ENCODE results near the gene COX20.
A peak's percentile ranks its signal among the peaks of the same experiment; 100 is the strongest.
"Not testable (repeated sequence)": the region's sequence is repeated elsewhere in the genome, so short reads cannot be mapped to it uniquely, and the experiment has no call there.

COX20 gene, protein sequence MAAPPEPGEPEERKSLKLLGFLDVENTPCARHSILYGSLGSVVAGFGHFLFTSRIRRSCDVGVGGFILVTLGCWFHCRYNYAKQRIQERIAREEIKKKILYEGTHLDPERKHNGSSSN

DNA sequence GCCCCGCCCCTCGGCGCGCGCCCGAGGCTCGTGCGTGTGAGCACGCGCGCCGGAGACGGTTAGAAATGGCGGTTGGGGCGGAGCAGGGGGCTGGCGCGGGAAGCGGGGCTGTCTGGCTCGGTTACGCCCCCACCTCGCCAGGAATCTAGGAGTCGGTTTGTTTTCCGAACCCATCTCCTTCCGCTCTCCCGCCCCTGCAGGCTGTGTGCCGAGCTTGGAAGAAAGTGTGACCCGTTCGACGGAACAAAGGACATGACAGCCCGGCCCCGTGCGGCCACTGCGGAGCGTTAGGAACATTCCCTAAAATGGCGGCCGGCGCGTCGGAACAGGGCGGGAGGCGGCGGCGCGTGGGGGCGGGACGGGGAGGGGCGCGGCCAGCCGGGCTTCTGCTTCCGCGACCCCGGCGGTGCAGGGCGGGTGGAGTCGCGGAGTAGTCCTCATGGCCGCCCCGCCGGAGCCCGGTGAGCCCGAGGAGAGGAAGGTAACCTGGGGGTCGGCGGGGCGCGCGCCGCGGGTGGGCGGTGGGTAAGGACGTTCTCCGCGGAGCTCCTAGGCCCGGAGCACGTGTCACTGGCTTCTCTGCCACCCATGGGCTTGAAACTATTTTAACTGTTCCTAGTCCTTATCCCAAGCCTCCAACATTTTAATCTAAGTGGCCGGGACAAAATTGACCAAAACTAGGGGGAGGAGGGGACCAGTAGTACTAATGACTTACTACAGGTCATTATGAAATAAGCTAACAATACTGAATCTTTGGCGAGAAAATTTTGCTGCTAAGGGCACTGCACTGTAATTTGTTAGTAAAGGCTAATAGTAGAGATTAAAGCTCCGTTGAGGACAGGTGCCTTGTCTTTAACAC lies at the start of gene COX20:
COX20 (plus strand) TSS at position 383 of the 859 bp plus-strand sequence; CDS start at position 440, 57 bp downstream.
- peak; percentile 96 for DNase-seq

DNA sequence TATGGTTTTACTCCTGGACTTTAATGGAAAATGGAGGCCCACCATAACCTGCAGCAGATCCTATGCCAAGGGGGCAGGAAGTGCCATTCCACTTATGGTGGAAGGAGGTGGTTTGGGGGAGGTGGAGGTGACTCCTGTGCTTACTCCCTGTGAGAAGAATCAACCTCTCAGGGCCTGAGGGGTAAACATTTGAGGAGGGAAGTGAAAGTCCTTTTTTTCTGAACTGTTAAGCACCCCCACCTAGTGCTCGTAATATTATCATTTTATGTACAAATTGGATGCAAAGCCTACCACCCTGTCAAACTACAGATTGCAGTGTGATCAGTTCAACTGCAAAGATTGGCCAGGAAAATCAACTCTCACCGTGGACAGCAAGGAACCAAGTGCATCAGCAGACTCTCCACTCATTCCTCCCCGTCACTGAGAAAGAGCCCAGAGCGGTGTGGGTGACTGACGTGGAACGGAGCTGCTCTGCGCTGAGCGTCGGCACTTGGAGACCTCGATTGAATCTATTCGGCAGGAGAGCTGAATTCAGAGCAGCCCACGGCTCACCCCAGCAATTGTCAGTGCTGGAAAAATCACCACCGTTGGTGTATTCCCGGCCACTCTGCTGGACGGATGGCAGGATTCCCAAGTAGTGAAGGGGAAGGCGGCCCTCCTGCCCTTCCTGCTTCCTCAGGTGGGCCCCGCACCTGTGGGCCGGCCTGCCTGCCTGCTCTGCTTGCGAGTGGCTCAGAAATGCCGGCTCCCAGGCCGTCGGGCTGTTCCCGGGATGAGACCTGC lies 46.8 kb upstream of the COX20 start:
- no peak for DNase-seq

DNA sequence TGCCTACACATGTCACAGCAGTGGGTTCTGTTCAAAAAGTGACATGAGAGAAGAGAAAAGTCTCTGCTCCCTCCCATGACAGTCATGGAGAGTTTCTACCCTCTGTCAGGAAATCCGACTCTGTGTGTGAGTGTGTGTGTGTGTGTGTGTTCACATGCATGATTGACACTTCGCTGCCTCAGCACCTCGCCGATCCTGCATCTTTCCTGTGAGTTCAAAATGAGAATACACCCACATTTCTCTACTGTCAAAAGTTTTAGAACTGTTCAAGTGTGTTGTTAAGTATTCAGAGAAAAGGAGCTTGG lies 46.2 kb upstream of the COX20 start:
- DNase-seq: no peak

DNA sequence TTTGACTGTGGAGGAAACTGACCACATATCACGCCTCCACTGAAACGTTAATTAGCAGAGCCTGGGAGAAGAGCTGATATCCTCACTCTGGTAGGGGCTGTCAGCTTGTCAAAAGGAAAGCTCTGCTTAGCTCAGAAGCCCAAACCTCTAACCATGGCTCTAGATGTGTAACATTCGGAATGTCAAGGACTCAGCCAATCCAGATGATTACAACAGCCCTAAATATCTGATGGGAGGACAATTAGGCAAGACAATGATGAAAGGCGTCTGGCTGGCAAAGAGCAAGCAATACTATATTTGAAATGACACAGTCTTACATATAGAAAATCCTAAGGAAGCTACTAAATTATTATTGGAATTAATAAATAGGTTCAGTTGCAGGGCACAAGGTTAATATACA lies 45.7 kb upstream of the COX20 start:
- no peak for DNase-seq

DNA sequence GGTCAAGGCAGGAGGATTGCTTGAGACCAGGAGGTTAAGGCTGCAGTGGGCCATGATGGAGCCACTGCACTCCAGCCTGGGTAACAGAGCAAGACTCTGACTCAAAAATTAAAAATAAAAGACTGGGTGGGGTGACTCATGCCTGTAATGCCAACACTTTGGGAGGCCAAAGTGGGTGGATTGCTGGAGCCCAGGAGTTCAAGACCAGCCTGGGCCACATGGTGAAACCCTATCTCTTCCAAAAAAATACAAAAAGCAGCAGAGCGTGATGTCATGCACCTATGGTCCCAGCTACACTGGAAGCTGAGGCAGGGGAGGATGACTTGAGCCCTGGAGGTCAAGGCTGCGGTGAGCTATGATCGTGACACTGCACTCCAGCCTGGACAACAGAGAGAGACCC lies 44.4 kb upstream of the COX20 start:
- DNase-seq: no peak

DNA sequence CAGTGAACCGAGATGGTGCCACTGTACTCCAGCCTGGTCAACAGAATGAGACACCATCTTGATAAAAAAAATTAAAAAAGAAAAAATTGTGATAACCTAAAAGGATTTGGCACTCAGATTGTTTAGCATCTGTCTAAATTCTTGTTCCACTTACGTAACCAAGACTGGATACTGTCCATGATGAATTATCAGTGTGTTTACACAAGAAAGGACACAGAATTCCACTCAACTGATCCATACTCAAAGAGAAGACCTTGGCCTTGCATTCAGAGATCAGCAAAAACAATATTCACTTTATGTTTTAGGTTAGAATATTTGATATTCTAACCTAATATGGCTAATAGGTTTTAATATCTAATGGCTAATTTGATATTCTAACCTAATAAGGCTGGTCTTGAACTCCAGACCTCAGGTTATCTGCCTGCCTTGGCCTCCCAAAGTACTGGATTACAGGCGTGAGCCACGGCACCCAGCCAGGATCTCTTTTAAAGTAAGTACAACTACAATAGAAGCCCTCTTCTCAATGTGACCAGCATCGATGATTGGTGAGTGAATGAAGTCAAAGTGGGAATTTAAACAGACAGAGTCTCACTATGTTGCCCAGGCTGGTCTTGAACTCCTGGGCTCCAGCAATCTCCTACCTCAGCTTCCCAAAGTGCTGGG lies 43.1 kb upstream of the COX20 start:
- DNase-seq: no peak

DNA sequence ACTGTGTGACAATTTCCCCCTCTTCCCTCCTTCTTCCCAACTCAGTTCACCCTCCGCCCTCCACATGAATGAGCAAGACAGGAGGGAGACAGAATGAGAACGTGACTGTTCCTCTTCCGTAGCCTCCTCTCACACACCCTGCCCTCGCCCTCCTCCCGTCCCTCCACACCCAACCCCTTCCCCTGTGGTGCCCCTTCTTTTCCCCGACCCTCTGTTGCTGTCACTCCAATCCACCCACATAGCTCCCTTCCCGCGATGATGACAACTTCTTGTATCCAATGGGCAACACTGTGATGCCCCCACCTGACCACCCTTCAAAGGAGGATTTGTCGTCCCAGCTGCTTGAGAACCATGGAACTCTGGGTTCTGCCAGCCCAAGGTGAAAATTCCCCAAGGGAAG lies 41.4 kb upstream of the COX20 start:
- no peak for DNase-seq

DNA sequence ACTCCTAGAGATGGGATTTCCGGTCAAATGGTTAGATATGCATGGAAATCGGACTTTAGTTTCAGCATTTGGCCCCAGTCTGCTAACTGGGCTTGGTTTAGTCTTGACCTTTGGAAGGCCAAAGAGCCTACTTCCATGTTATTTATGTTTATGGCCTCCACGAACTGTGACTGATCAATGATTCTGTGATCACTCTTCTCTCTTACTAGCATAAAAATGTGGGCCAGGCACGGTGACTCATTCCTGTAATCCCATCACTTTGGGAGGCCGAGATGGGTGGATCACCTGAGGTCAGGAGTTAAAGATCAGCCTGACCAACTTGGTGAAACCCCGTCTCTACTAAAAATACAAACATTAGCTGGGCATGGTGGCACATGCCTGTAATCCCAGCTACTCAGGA lies 40.9 kb upstream of the COX20 start:
- DNase-seq: not testable (repeated sequence)

DNA sequence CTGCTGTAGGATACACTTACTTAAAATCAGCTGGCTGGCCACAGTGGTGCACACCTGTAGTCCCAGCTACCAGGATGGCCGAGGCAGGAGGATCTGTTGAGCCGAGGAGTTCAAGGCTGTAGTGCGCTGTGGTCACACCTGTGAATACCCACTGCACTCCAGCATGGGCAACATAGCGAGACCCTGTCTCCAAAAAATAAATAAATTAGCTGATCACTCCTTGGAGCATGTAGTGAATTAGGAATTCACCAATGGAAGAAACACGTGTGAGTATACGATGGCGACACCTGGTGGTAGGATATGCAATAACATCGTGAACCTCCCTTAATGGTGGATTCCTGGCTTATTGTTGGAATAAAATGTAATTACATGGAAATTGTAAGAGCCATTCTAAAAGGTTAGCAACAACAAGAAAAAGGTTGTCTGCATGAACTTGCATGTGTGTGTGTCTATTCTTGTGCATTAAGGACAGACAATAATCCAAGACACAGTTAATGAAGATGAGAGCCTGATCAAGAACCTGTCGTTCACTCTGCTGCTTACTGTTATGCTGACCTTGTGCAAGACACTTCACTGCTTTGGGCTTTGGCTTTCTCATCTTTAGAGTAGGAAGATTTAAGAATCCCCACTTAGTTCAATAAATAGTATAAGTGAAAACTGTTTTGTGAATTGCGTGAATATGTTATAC lies 38.6 kb upstream of the COX20 start:
- DNase-seq: peak; percentile 5 to 45

DNA sequence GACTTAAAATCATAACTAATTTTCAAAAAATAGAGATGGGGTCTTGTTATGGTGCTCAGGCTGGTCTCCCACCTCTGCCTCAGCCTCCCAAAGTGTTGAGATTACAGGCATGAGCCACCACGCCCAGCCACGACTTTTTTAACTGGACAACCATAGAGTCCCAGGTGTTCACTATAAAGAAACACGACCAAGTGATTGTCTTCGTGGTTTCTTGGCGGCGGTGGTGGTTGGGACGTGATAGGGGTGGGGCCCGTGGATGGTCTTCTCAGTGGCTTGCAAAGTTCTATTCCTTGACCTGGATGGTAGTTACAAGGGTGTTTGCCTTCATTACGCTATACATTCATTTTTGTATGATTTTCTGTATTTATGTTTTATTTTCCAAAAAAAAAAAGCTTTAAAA lies 34.6 kb upstream of the COX20 start:
- DNase-seq: no peak

DNA sequence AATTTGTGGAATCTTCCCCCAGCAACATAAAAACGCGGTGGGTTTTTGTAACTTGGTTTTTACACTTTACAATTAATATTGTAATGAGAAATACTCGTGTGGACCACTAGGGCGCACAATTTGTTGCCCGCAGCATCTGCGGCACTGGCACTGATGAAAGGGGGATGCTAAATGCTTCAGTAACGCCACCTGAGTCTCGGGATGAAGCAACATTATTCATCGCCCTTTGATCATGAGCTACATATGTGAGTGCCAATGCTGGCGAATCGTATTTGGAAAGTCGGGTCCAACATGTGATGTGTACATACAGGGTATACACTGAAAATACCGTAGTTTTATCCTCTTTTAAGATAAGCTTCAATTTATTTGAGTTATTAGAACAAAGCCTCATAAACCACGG lies 34.2 kb upstream of the COX20 start:
- DNase-seq: peak in 1 of 2 experiments; percentile 22

DNA sequence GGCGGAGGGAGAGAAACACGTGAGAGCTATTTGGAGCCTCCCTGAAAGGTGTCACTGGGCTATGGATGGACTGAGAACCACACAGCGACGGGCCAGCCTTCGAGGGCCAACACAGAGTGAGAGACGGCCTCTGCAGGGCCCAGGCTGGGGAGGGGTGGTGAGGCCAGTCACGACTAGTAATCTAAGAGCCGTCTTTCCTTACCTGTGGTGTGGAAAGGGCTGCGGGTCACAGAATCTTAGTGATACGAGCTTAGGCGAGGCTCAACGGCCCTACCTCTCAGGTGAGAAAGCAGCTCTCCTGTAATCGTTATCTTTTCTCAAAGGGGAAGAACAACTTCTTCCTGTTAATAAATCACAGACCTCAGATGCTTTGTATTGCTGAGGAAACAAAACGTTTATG lies 33.4 kb upstream of the COX20 start:
- DNase-seq: no peak

DNA sequence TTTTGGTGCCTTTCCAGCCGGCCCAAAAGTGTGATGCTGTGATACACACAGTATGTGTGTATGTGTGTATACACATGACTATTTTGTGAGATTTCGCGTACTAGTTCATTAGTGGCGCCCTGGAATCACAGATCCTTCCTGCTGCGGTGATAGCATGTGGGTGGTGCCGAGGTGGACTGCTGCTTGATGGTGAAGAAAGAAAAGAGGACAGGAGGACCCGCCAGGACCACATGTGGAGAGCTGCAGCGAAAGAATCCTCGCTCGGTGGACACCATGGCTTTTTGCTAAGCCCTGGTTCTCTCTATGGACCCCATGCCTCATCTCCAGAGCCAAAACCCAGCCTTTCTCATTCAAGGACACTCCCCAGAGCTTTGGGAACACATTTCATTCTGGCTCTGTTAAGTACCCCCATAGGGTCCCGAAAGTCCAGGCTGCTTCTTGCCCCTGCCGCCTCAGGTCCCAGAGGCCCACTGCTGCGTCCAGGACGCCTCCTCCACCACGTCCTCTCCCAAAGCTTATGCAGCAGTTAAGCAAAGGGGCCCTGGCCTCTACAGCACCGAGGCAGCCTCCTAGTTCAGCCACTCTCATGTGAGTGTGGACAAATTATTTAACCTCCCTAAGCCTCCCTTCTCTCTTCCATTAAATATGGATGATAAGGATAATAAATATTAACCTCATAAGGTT lies 32.8 kb upstream of the COX20 start:
- DNase-seq: no peak

DNA sequence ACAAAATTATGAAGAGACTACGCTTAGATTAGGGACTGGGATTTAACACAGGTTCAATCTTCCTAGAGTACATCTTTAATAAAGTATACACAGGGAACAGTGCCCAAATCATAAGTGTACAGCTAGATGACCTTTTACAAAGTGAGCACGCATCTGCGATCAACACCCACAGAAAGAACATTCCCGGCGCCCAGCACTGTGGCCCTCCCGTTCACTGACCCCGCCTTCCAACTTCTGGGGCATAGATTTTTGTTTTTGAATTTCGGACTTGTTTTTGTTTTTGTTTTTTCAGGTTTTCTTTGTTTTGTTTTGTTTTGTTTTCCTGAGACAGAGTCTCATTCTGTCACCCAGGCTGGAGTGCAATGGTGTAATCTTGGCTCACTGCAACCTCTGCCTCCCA lies 30.6 kb upstream of the COX20 start:
- DNase-seq: no peak

DNA sequence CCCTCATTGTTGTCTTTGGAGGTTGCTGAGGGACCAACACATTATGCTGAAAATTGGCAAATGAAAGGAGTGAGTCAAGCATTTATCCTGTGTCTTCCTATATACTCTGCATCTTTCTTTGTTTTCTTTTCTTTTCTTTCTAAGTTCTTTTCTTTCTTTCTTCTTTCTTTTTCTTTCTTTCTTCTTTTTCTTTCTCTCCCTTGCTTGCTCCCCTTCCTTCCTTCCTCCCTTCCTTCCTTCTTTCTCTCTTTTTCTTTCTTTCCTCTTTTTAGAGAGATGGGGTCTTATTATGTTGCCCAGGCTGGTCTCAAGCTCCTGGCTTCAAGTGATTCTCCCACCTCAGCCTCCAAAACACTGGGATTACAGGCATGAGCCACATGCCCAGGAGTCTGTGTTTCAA lies 28.3 kb upstream of the COX20 start:
- no peak for DNase-seq

DNA sequence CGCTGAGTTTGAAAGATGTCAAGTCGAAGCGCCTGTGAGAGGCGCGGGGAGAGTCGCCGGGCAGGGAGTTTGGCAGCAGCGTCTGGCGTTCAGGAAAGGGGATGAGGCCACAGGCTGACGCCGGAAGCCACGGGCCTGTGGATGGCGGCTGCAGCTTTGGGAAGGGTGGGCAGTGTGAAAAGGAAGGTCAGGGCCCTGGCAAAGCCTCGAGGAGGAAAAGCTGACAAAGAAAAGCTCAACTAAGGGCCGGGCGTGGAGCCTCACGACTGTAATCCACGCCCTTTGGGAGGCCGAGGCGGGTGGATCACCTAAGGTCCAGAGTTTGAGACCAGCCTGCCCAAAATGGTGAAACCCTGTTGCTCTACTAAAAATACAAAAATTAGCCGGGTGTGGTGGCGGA lies 25.2 kb upstream of the COX20 start:
- no peak for DNase-seq

DNA sequence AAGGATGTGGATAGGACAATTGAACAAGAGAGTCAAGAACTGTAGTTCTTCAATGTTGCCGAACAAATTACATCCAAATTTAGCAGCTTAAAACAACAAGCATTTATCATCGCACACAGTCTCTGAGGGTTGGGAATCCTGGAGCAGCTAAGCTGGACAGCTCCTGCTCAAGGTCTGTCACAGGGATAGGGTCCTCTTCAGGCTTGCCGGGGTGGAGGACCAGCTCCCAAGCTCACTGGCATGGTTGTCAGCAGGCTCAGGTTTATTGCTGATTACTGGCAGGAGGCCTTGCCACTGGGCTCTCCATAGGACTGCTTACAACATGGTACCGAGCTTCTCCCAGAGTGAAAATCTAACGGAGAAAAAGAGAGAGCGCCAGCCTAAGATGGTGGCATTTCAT lies 22.1 kb upstream of the COX20 start:
- DNase-seq: no peak

DNA sequence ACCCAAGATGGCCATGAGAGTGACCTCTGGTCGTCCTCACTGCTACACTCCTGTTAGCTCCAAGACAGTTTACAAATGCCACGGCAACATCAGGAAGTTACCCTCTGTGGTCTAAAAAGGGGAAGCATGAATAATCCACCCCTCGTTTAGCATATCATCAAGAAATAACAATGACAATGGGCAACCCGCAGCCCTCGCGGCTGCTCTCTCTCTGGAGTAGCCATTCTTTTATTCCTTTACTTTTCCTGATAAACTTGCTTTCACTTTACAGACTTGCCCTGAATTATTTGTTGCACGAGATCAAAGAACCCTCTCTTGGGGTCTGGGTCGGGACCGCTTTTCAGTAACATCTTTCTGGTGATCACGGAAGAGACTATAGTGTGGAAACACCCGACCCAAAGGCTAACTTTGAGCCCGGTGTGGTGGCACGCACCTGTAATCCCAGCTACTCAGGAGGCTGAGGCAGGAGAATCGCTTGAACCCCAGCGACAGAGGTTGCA lies 19.8 kb upstream of the COX20 start:
- DNase-seq: no peak

DNA sequence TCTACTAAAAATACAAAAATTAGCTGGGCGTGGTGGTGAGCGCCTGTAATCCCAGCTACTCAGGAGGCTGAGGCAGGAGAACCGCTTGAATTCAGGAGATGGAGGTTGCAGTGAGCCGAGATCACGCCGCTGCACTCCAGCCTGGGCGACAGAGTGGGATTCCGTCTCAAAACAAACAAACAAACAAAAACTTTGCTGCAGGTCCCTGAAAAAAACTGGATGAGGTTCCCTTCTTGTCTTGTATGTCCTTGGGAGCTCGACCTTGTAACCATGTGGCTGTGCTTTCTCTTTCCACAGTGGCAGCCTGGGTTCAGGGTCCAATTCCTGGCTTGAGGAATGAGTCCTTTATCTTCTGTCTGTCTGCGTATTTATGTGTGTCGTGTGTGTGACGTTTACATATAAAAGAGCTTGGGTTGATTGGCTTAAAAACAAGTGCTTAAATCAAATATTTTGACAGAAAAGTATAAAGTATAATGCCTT lies 18.0 kb upstream of the COX20 start:
- no peak for DNase-seq

DNA sequence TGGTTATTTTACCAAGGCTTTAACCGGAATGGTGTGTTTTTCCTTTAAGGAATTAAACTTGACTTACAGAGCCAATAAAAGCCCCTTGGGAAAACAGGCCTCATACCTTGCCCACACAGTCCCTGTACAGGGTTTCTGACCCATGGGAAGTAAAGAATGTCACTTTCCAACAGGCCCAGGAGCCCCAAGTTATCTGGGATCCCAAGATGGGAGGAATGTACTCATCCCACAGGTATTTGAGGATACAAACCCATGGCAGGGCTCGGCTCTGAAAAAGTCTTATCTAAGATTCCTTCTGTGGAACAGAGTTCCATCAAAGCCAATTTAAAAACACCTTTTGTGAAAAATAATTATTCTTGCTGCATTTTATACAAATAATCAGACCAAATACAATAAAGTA lies 15.3 kb upstream of the COX20 start:
- DNase-seq: no peak

DNA sequence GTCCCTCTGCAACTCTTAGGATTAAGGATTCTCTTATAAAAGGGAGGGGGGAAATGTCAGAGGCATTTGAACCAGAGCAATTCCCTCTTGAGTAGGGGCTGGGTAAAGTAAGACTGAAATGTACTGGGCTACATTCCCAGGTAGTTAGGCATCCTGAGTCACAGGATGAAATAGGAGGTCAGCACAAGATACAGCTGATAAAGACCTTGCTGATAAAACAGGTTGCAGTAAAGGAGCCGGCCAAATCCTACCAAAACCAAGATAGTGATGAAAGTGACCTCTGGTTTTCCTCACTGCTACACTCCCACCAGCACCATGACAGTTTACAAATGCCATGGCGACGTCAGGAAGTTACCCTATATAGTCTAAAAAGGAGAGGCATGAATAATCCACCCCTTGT lies 14.3 kb upstream of the COX20 start:
- no peak for DNase-seq

DNA sequence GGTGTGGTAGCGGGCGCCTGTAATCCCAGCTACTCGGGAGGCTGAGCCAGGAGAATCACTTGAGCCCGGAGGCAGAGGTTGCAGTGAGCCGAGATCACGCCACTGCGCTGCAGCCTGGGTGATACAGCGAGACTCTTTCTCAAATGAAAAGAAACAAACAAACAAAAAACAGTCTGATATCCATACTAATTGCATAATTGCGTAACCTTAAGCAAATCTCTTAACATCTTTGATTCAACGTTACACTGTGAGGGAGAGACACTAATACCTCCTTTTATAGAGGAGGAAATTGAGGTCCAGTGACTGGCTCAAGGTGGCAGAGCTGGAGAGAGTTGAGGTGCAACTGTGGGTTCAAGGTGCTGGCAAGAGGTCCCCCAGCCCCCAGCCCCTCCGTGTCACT lies 12.6 kb upstream of the COX20 start:
- DNase-seq: no peak
